GM19025 (cell line): ENCODE data around the gene AQP5.

Experiments
- ATAC-seq: cut with Tn5 transposase; IDR thresholded peaks from one replicate; pipeline ENCODE4 v1.9.1; 2021; ENCODE audit warnings: mild to moderate bottlenecking, low read depth, moderate library complexity; ENCODE audit not compliant: unreplicated experiment

AQP5 gene

GRCh38 chr12:49961111-49961922 is at the start of gene AQP5:
Gene AQP5, plus strand, starts transcription at chr12:49961872. Its CDS starts 146 bp downstream, at chr12:49962018.
- ATAC-seq, result no peak

- no peak for ATAC-seq
These were observed 49.1 kb upstream of the AQP5 start for GRCh38 chr12:49912345-49913255.

GRCh38 chr12:49916129-49916919 is 45.3 kb upstream of the AQP5 start:
- ATAC-seq, result no peak

- no peak for ATAC-seq
These were observed 44.4 kb upstream of the AQP5 start for GRCh38 chr12:49917166-49917787.

GRCh38 chr12:49917788-49918173 is 43.9 kb upstream of the AQP5 start:
- no peak for ATAC-seq

- no peak for ATAC-seq
These were observed 41.3 kb upstream of the AQP5 start for GRCh38 chr12:49920241-49920914.

- ATAC-seq, result no peak
These were observed 40.8 kb upstream of the AQP5 start for GRCh38 chr12:49920915-49921286.

GRCh38 chr12:49921299-49921698 is 40.4 kb upstream of the AQP5 start:
- no peak for ATAC-seq

- ATAC-seq, result no peak
These were observed 39.7 kb upstream of the AQP5 start for GRCh38 chr12:49921936-49922335.

GRCh38 chr12:49922349-49923034 is 39.2 kb upstream of the AQP5 start:
- ATAC-seq, result no peak

- ATAC-seq, result no peak
These were observed 38.5 kb upstream of the AQP5 start for GRCh38 chr12:49923035-49923644.

GRCh38 chr12:49923880-49924556 is 37.7 kb upstream of the AQP5 start:
- ATAC-seq, result no peak

GRCh38 chr12:49924628-49925246 is 36.9 kb upstream of the AQP5 start:
- no peak for ATAC-seq

GRCh38 chr12:49925433-49926204 is 36.1 kb upstream of the AQP5 start:
- ATAC-seq, result no peak

- no peak for ATAC-seq
These were observed 33.2 kb upstream of the AQP5 start for GRCh38 chr12:49928471-49928870.

GRCh38 chr12:49929581-49929980 is 32.1 kb upstream of the AQP5 start:
- ATAC-seq, result no peak
